Smooth muscle cell of the brain vasculature (primary cell): Measurements from ENCODE around the gene OSBPL7.
"Not testable (repeated sequence)": the region's sequence is repeated elsewhere in the genome, so short reads cannot be mapped to it uniquely, and the experiment has no call there.

ENCODE experiments used
- DNase-seq: peaks from one replicate; pipeline ENCODE4 v3.0.0-alpha.2; 2012; ENCODE audit warnings: low read depth, low spot score

Gene OSBPL7

GRCh38 chr17:47773649-47774048, 47.9 kb downstream of the OSBPL7 start:
- DNase-seq = not testable (repeated sequence)

DNA sequence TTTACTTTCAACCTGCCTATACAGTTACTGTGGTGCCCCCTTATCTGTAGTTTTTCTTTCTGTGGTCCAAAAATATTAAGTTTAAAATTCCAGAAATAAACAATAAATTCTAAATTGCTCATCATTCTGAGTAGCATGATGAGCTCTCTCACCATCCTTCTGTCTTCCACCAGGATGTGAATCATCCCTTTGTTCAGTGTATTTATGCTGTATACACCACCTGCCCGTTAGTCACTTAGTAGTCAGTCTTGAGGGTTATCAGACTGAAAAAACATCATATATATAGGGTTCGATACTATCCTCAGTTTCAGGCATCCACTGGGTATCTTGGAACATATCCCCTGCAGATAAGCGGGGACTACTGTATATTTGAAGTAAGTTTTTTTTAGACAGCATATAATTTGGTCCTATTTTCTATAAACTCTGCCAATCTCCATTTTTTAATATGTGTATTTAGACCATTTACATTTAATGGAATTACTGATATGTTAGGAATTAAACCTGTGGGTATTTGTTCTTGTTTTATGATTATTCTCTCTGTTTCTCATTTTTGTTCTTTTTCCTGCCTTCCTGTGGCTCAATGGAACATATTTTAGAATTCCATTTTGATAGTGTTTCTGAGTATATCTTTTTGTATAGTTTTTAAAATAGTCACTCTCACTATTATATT, 57.5 kb downstream of the OSBPL7 start:
- DNase-seq = no peak

- no peak for DNase-seq
Observed at GRCh38 chr17:47762728-47763127, 58.9 kb downstream of the OSBPL7 start.

GRCh38 chr17:47760409-47761140, 61.0 kb downstream of the OSBPL7 start:
- DNase-seq = no peak

GRCh38 chr17:47757386-47757785, 64.2 kb downstream of the OSBPL7 start:
- no peak for DNase-seq
